ENCODE results near the gene DOK6. TPM values are rescaled to one million over a fixed set of nuclear protein-coding genes. Genes with fewer than 3 reads are reported as not detected.

The DOK6 gene
- total RNA-seq, 4 donors from 2014 or later = 0.34 to 10.8 (median 0.52) TPM

GRCh38 chr18:69371729-69372128 lies 29.0 kb upstream of the DOK6 start:
- no peak for TF ChIP-seq CTCF (IDR thresholded peaks at IDR 0.05; ENCODE audit: low read depth)

GRCh38 chr18:69380324-69380723 lies 20.4 kb upstream of the DOK6 start:
- TF ChIP-seq CTCF (IDR thresholded peaks at IDR 0.05; ENCODE audit: low read depth) = no peak

- TF ChIP-seq CTCF (IDR thresholded peaks at IDR 0.05; ENCODE audit: low read depth) = no peak
These were observed 17.5 kb upstream of the DOK6 start for GRCh38 chr18:69383186-69383585.

- no peak for TF ChIP-seq CTCF (IDR thresholded peaks at IDR 0.05; ENCODE audit: low read depth)
These were observed 13.5 kb upstream of the DOK6 start for GRCh38 chr18:69387186-69387585.

GRCh38 chr18:69388222-69388621 lies 12.5 kb upstream of the DOK6 start:
- no peak for TF ChIP-seq CTCF (IDR thresholded peaks at IDR 0.05; ENCODE audit: low read depth)

GRCh38 chr18:69397096-69397495 lies 3.6 kb upstream of the DOK6 start:
- no peak for TF ChIP-seq CTCF (IDR thresholded peaks at IDR 0.05; ENCODE audit: low read depth)

- TF ChIP-seq CTCF (IDR thresholded peaks at IDR 0.05; ENCODE audit: low read depth) = no peak
These were observed 1.4 kb upstream of the DOK6 start for GRCh38 chr18:69399253-69399652.

- TF ChIP-seq CTCF (IDR thresholded peaks at IDR 0.05; ENCODE audit: low read depth) = no peak
These were observed 213 bp downstream of the DOK6 start for GRCh38 chr18:69400976-69401225.
